Measurements from ENCODE around the gene AARS1.
"Not testable (repeated sequence)": the region's sequence is repeated elsewhere in the genome, so short reads cannot be mapped to it uniquely, and the experiment has no call there.

Gene AARS1

DNA sequence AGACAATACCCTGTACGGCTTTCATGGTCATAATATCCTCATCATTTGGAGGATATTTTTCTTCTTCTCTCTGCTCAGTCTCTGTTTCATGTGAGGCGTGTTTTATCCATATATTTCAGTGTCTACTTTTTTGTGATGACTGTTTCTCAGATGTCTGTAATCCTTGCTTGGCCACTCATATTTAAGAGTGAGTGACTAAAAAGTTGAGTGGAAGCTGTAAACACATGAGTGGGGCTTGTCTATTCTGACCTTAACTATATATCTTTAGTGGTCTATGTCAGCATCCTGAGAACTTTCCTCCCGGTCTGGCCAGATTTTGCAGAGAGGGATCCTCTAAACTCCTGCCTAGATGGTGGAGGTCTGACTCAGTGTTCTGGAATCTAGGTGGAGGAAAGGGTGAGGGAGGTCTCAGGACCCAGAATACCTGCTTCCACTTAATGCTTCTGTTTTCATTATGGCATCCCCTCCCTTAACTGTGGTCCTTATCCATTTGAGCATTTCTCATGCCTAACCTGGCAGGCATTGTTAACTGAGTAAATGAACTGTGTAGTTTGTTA lies 15.7 kb upstream of the AARS1 start:
- Histone ChIP-seq H3K4me3 (ENCODE audit: low read depth in 1 of 2, low read length in 2 of 2) (no peak overlapping the region), H3K27me3 (ENCODE audit: control insufficient read depth in 1 of 2, insufficient read depth in 2 of 2, low read length in 2 of 2) (no peaks in the 10 kb centered on the region), H3K36me3 (ENCODE audit: control insufficient read depth in 1 of 2, insufficient read depth in 2 of 2, low read length in 2 of 2) (no peaks in the 10 kb centered on the region), H3K4me1 (ENCODE audit: control insufficient read depth in 1 of 2, insufficient read depth in 2 of 2, low read length in 2 of 2) (peaks cover 3 to 6% of the 10 kb centered on the region in 2 donors), H3K9me3 (ENCODE audit: control insufficient read depth in 1 of 2, low read length in 2 of 2) (peaks cover 0 to 4% of the 10 kb centered on the region in 2 donors), H3K9ac (ENCODE audit: low read depth in 1 of 2, low read length in 2 of 2) (no peak overlapping the region), H3K27ac (ENCODE audit: low read depth, low read length) (no peak overlapping the region)

DNA sequence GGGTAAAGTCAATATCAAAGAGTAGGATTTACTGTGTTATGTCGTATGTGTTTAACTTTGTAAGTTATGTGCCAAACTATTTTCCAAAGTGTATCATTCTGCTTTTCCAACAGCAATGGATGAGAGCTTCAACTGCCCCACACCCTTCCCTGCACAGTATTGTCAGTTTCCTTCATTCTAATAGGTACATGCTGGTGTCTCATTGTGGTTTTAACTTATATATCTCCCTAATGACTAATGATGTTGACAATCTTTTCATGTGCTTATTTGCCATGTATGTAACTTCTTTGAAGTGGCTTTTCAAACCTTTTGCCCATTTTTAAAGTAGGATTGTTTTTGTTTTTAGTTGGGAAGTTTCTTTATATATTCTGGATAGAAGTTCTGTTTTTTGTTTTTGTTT lies 13.4 kb upstream of the AARS1 start:
- H3K4me3 ChIP-seq (ENCODE audit: low read depth in 1 of 2, low read length in 2 of 2): no peak overlapping the region
- H3K27ac ChIP-seq (ENCODE audit: low read depth, low read length): no peak overlapping the region
- peaks cover 0 to 4% of the 10 kb centered on the region in 2 donors for H3K9me3 ChIP-seq (ENCODE audit: control insufficient read depth in 1 of 2, low read length in 2 of 2)
- no peak overlapping the region for H3K9ac ChIP-seq (ENCODE audit: low read depth in 1 of 2, low read length in 2 of 2)
- no peaks in the 10 kb centered on the region for H3K27me3 ChIP-seq (ENCODE audit: control insufficient read depth in 1 of 2, insufficient read depth in 2 of 2, low read length in 2 of 2)
- H3K4me1 ChIP-seq (ENCODE audit: control insufficient read depth in 1 of 2, insufficient read depth in 2 of 2, low read length in 2 of 2): peaks cover 9 to 15% of the 10 kb centered on the region in 2 donors
- H3K36me3 ChIP-seq (ENCODE audit: control insufficient read depth in 1 of 2, insufficient read depth in 2 of 2, low read length in 2 of 2): no peaks in the 10 kb centered on the region

DNA sequence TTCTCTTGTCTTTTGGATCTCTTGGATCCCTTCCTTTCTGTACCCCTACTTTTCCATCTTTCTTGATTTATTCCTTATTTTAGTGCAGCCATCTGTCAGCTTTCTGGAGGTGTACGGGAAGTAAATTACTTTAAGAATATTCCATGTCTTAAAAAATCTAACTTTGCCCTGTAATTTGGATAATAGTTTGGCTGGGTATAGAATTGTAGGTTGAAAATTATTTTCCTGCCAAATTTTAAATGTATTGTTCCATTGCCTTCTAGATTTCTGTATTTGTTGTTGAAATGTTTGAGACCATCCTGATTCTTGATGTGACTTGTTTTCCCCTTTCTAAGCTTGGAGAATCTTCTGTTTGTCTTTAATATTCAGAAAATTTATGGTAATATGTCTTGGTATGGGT lies 11.8 kb upstream of the AARS1 start:
- Histone ChIP-seq H3K9ac (ENCODE audit: low read depth in 1 of 2, low read length in 2 of 2) (no peak overlapping the region), H3K4me1 (ENCODE audit: control insufficient read depth in 1 of 2, insufficient read depth in 2 of 2, low read length in 2 of 2) (peaks cover 9 to 15% of the 10 kb centered on the region in 2 donors), H3K4me3 (ENCODE audit: low read depth in 1 of 2, low read length in 2 of 2) (peak overlapping the region in 1 of 2 donors; percentile 15), H3K27me3 (ENCODE audit: control insufficient read depth in 1 of 2, insufficient read depth in 2 of 2, low read length in 2 of 2) (no peaks in the 10 kb centered on the region), H3K36me3 (ENCODE audit: control insufficient read depth in 1 of 2, insufficient read depth in 2 of 2, low read length in 2 of 2) (no peaks in the 10 kb centered on the region), H3K27ac (ENCODE audit: low read depth, low read length) (no peak overlapping the region), H3K9me3 (ENCODE audit: control insufficient read depth in 1 of 2, low read length in 2 of 2) (peaks cover 0 to 4% of the 10 kb centered on the region in 2 donors)

DNA sequence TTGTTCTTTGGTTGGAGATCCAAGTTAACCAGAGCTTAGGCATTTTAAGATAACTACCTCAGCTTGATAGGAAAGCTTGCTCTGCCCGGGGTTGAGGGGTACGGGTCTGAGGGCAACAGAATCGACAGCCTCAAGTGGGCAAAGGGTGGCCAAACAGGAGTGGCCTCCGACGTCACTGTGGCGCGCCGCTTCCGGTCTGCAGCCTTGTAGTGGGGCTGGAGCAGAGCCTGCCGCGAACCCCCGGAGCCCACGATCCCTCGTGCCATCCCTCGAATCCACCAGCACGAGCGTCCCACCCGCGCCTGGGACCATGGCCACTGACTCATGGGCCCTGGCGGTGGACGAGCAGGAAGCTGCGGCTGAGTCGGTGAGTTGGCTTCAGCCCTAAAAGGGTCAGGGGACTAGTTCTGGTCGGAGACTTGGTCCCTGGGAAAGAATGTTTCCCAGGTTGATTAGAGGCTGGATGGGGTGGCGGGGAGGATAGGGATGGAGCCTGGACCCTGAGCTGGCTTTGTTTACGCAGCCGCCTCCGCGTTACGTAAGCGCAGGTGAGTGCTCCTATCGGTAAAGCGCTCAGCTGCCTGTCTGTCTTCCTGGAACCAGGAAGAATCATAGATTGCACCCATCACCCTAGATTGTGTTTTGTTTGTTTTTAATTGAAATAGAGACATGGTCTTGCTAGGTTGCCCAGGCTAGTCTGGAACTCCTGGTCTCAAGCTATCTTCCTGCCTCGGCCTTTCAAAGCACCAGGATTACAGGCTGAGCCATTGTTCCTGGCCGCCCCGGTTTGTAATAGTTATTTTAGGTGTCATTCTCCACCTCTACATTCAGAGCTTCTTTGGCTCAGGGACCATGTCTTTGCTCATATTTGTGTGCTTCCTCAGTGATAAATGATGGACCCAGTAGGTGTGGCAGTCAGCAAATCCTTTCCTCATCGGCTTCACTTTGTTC lies 10.0 kb upstream of the AARS1 start, which contains the start of gene DDX19B:
Gene DDX19B (plus strand): TSS at position 199 of the 951 bp plus-strand sequence. CDS start 112 bp downstream, at position 311.
- peaks cover 9 to 15% of the 10 kb centered on the region in 2 donors for H3K4me1 ChIP-seq (ENCODE audit: control insufficient read depth in 1 of 2, insufficient read depth in 2 of 2, low read length in 2 of 2)
- H3K27ac ChIP-seq (ENCODE audit: low read depth, low read length): peak within 1 kb of the TSS; percentile 94
- H3K9ac ChIP-seq (ENCODE audit: low read depth in 1 of 2, low read length in 2 of 2): peak within 1 kb of the TSS; percentile 94 to 99
- H3K36me3 ChIP-seq (ENCODE audit: control insufficient read depth in 1 of 2, insufficient read depth in 2 of 2, low read length in 2 of 2): no peaks in the 10 kb centered on the region
- no peaks in the 10 kb centered on the region for H3K27me3 ChIP-seq (ENCODE audit: control insufficient read depth in 1 of 2, insufficient read depth in 2 of 2, low read length in 2 of 2)
- H3K9me3 ChIP-seq (ENCODE audit: control insufficient read depth in 1 of 2, low read length in 2 of 2): peaks cover 0 to 4% of the 10 kb centered on the region in 2 donors
- peak within 1 kb of the TSS; percentile 94 to 99 for H3K4me3 ChIP-seq (ENCODE audit: low read depth in 1 of 2, low read length in 2 of 2)

DNA sequence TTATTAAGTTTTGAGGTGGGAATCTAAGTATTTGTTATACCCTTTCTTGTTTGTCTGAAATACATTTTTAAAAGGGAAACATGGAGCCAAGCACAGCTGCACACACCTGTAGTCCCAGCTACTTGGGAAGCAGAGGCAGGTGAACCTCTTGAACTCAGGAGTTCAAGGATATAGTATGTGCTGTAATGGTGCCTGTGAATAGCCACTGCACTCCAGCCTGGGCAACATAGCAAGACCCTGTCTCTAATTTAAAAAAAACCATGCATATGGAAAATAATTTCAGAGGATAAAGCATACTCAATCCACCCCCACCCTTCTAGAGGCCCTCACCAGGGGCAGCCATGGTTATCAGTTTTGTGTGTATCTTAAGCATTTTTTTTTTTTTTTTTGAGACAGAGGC lies 6.3 kb upstream of the AARS1 start:
- Histone ChIP-seq H3K27ac (ENCODE audit: low read depth, low read length) (no peak overlapping the region), H3K27me3 (ENCODE audit: control insufficient read depth in 1 of 2, insufficient read depth in 2 of 2, low read length in 2 of 2) (no peaks in the 10 kb centered on the region), H3K4me1 (ENCODE audit: control insufficient read depth in 1 of 2, insufficient read depth in 2 of 2, low read length in 2 of 2) (peaks cover 9 to 15% of the 10 kb centered on the region in 2 donors), H3K4me3 (ENCODE audit: low read depth in 1 of 2, low read length in 2 of 2) (no peak overlapping the region), H3K9ac (ENCODE audit: low read depth in 1 of 2, low read length in 2 of 2) (no peak overlapping the region), H3K36me3 (ENCODE audit: control insufficient read depth in 1 of 2, insufficient read depth in 2 of 2, low read length in 2 of 2) (no peaks in the 10 kb centered on the region), H3K9me3 (ENCODE audit: control insufficient read depth in 1 of 2, low read length in 2 of 2) (no peaks in the 10 kb centered on the region)

DNA sequence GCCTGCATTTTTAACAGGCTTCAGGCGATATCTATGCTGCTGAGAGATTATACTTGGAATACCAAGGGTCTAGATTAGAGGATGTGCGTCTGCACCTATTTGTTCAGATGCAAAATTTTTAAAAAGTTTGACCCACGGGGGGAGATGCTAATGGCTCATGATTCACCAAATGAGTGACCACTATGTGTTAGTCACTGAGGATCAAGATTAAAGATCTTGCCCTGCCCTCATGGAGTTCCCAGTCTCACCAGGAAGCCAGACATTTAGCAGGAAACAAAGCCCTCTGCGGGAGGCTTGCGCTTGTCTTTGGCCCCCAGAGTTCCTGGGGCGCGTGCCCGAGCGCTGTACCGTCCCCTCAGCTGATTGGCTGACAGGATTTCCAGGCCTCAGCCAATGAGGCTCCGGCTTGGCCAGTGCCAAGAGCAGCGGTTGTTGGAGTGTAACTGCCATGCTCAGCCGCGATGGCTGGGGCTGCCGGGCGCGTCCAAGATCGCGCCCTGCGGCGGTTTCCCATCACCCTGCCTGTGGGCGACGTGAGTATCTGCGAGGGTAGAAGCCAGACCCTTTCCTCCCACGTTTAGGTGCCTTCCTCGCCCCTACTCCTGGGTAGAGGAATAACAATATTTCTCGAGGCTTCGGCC lies 5.2 kb upstream of the AARS1 start:
- H3K27ac ChIP-seq (ENCODE audit: low read depth, low read length): no peak overlapping the region
- no peaks in the 10 kb centered on the region for H3K9me3 ChIP-seq (ENCODE audit: control insufficient read depth in 1 of 2, low read length in 2 of 2)
- no peak overlapping the region for H3K9ac ChIP-seq (ENCODE audit: low read depth in 1 of 2, low read length in 2 of 2)
- no peak overlapping the region for H3K4me3 ChIP-seq (ENCODE audit: low read depth in 1 of 2, low read length in 2 of 2)
- peaks cover 4 to 5% of the 10 kb centered on the region in 2 donors for H3K4me1 ChIP-seq (ENCODE audit: control insufficient read depth in 1 of 2, insufficient read depth in 2 of 2, low read length in 2 of 2)
- no peaks in the 10 kb centered on the region for H3K36me3 ChIP-seq (ENCODE audit: control insufficient read depth in 1 of 2, insufficient read depth in 2 of 2, low read length in 2 of 2)
- H3K27me3 ChIP-seq (ENCODE audit: control insufficient read depth in 1 of 2, insufficient read depth in 2 of 2, low read length in 2 of 2): no peaks in the 10 kb centered on the region

DNA sequence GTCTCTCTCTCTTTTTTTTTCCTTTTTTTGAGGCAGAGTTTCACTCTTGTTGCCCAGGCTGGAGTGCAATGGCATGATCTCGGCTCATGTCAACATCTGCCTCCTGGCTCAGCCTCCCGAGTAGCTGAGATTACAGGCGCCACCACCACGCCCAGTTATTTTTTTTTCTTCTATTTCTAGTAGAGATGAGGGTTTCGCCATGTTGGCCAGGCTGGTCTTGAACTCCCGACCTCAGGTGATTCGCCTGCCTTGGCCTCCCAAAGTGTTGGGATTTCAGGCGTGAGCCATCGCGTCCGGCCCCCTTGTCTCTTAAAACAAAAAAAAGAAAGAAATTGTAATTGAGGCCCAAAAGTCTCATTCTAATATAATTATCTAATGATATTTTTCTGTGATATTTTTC lies 2.8 kb upstream of the AARS1 start:
- H3K36me3 ChIP-seq (ENCODE audit: control insufficient read depth in 1 of 2, insufficient read depth in 2 of 2, low read length in 2 of 2); H3K4me1 ChIP-seq (ENCODE audit: control insufficient read depth in 1 of 2, insufficient read depth in 2 of 2, low read length in 2 of 2); H3K9me3 ChIP-seq (ENCODE audit: control insufficient read depth in 1 of 2, low read length in 2 of 2); H3K9ac ChIP-seq (ENCODE audit: low read depth in 1 of 2, low read length in 2 of 2); H3K4me3 ChIP-seq (ENCODE audit: low read depth in 1 of 2, low read length in 2 of 2); H3K27me3 ChIP-seq (ENCODE audit: control insufficient read depth in 1 of 2, insufficient read depth in 2 of 2, low read length in 2 of 2); H3K27ac ChIP-seq (ENCODE audit: low read depth, low read length): not testable (repeated sequence)

DNA sequence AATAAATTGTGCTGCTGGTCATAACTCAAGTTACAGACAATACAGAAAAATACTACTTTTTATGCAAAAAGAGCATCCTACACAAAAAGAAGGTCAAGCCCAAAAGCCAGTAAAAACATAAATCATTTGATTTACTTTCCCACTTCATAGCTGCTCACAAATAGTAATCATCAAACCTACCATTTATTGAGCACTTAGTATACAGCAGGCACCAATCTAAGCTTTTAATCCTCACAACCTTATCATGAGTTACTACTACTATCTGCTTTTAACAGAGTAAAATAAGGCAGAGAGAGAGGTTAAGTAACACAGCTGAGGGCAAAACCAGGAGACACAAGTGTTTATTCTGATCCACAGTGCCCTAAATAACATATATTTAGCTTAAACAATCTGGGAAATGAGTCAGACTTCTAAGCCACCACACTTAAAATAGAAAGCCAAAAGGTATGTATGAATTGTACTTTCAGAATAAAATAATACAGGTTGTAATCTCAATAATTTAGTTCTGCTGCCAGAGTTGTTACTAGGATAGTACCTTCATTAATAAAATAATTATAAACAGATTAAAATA lies 1.7 kb upstream of the AARS1 start:
- no peak overlapping the region for H3K27ac ChIP-seq (ENCODE audit: low read depth, low read length)

DNA sequence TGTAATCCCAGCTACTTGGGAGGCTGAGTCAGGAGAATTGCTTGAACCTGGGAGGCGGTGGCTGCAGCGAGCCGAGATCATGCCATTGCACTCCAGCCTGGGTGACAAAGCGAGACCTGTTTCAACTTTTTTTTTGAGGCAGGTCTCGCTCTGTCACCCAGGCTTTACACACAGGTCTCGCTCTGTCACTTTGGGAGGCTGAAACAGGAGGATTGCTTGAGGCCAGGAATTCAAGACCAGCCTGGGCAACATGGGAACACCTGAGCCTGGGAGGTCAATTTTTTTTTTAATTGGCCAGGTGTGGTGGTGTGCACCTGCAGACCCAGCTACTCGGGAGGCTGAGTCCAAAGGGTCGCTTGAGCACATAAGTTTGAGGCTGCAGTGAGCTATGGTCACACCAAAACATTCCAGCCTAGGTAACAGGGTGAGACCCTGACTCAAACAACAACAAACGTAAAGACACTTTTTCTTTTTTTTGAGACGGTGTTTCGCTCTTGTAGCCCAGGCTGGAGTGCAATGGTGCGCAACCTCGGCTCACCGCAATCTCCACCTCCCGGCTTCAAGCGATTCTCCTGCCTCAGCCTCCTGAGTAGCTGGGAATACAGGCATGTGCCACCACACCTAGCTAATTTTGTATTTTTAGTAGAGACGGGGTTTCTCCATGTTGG lies 1.9 kb downstream of the AARS1 start:
- H3K4me3 ChIP-seq (ENCODE audit: low read depth in 1 of 2, low read length in 2 of 2): peak overlapping the region in 1 of 2 donors; percentile 48
- H3K27me3 ChIP-seq (ENCODE audit: control insufficient read depth in 1 of 2, insufficient read depth in 2 of 2, low read length in 2 of 2); H3K9me3 ChIP-seq (ENCODE audit: control insufficient read depth in 1 of 2, low read length in 2 of 2); H3K36me3 ChIP-seq (ENCODE audit: control insufficient read depth in 1 of 2, insufficient read depth in 2 of 2, low read length in 2 of 2); H3K27ac ChIP-seq (ENCODE audit: low read depth, low read length); H3K9ac ChIP-seq (ENCODE audit: low read depth in 1 of 2, low read length in 2 of 2): not testable (repeated sequence)
- H3K4me1 ChIP-seq (ENCODE audit: control insufficient read depth in 1 of 2, insufficient read depth in 2 of 2, low read length in 2 of 2): peaks cover 0 to 13% of the 10 kb centered on the region in 2 donors

More for the DNA sequence above, 1.7 kb upstream of the AARS1 start:
- no peaks in the 10 kb centered on the region for H3K27me3 ChIP-seq (ENCODE audit: control insufficient read depth in 1 of 2, insufficient read depth in 2 of 2, low read length in 2 of 2)
- no peak overlapping the region for H3K4me3 ChIP-seq (ENCODE audit: low read depth in 1 of 2, low read length in 2 of 2)
- no peaks in the 10 kb centered on the region for H3K36me3 ChIP-seq (ENCODE audit: control insufficient read depth in 1 of 2, insufficient read depth in 2 of 2, low read length in 2 of 2)
- no peaks in the 10 kb centered on the region for H3K9me3 ChIP-seq (ENCODE audit: control insufficient read depth in 1 of 2, low read length in 2 of 2)
- no peak overlapping the region for H3K9ac ChIP-seq (ENCODE audit: low read depth in 1 of 2, low read length in 2 of 2)
- H3K4me1 ChIP-seq (ENCODE audit: control insufficient read depth in 1 of 2, insufficient read depth in 2 of 2, low read length in 2 of 2): peaks cover 0 to 4% of the 10 kb centered on the region in 2 donors
